Tibial nerve (tissue), 4 donors: ENCODE data around the gene SVIL.

Experiments used
- EP300 ChIP-seq, 2 donors: sonication (generic); formaldehyde crosslinking; IDR thresholded peaks; one replicate each; pipeline ENCODE4 v1.6.1; 2017; ENCODE audit warnings: antibody characterized with exemption in 2 of 2, mild to moderate bottlenecking in 1 of 2
- POLR2A ChIP-seq, 2 donors: fragments of 450-650 bp; IDR thresholded peaks; one replicate each; pipeline ENCODE4 v1.6.1; 2017; ENCODE audit warnings: antibody characterized with exemption in 2 of 2, mild to moderate bottlenecking in 2 of 2, moderate library complexity in 2 of 2
- TF ChIP-seq, protein P1 (sequence below), 5 experiments: fragments of 200-600 bp in 3 of 5; fragments of 450-650 bp in 2 of 5; sonication (generic) in 3 of 5; IDR thresholded peaks; one replicate each; pipeline ENCODE4 v1.5.1; 2016 to 2019; ENCODE audit warnings: antibody characterized with exemption in 5 of 5, mild to moderate bottlenecking in 3 of 5, moderate library complexity in 2 of 5

- TF ChIP-seq, protein P1, sequence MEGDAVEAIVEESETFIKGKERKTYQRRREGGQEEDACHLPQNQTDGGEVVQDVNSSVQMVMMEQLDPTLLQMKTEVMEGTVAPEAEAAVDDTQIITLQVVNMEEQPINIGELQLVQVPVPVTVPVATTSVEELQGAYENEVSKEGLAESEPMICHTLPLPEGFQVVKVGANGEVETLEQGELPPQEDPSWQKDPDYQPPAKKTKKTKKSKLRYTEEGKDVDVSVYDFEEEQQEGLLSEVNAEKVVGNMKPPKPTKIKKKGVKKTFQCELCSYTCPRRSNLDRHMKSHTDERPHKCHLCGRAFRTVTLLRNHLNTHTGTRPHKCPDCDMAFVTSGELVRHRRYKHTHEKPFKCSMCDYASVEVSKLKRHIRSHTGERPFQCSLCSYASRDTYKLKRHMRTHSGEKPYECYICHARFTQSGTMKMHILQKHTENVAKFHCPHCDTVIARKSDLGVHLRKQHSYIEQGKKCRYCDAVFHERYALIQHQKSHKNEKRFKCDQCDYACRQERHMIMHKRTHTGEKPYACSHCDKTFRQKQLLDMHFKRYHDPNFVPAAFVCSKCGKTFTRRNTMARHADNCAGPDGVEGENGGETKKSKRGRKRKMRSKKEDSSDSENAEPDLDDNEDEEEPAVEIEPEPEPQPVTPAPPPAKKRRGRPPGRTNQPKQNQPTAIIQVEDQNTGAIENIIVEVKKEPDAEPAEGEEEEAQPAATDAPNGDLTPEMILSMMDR (IDR thresholded peaks at IDR 0.05), result no peak
- TF ChIP-seq POLR2A (IDR thresholded peaks at IDR 0.05) (no peak), EP300 (IDR thresholded peaks at IDR 0.05) (no peak)
Measured at GRCh38 chr10:29649561-29650551, 15.1 kb upstream of the SVIL start.
